Aorta (tissue), 5 donors: Measurements from ENCODE around the gene UBLCP1. TPM values are rescaled to one million over a fixed set of nuclear protein-coding genes. Genes with fewer than 3 reads are reported as not detected.
"Not testable (repeated sequence)": the region's sequence is repeated elsewhere in the genome, so short reads cannot be mapped to it uniquely, and the experiment has no call there.

Experiments
- ATAC-seq: fragments of 200-7000 bp; cut with Tn5 transposase; one replicate; pipeline ENCODE4 v1.9.1; 2022; ENCODE audit warnings: moderate library complexity; ENCODE audit not compliant: low FRiP score
- DNase-seq, 2 donors: peaks; one replicate each; pipeline ENCODE4 v3.0.0-alpha.2; 2020
- H3K27ac ChIP-seq, 2 donors: one replicate each; pipeline ENCODE4 v1.5.1; 2013; ENCODE audit warnings: low read length in 2 of 2, mild to moderate bottlenecking in 2 of 2, moderate library complexity in 2 of 2, control low read depth in 1 of 2, inconsistent platforms in 1 of 2, low read depth in 1 of 2
- H3K27me3 ChIP-seq, 2 donors: one replicate each; pipeline ENCODE4 v1.6.1; 2013; ENCODE audit warnings: control low read depth in 1 of 2, low read length in 1 of 2, mild to moderate bottlenecking in 1 of 2, moderate library complexity in 1 of 2; ENCODE audit not compliant: insufficient read depth in 2 of 2, control insufficient read depth in 1 of 2
- H3K36me3 ChIP-seq, 2 donors: one replicate each; pipeline ENCODE4 v1.6.1; 2013; ENCODE audit warnings: control low read depth in 1 of 2, low read length in 1 of 2, mild to moderate bottlenecking in 1 of 2; ENCODE audit not compliant: insufficient read depth in 2 of 2, control insufficient read depth in 1 of 2
- H3K4me1 ChIP-seq, 2 donors: one replicate each; pipeline ENCODE4 v1.6.1; 2013; ENCODE audit warnings: low read length in 2 of 2, control low read depth in 1 of 2, mild to moderate bottlenecking in 1 of 2, moderate library complexity in 1 of 2; ENCODE audit not compliant: insufficient read depth in 2 of 2, control insufficient read depth in 1 of 2
- H3K4me3 ChIP-seq, 2 donors: one replicate each; pipeline ENCODE4 v1.5.1; 2013; ENCODE audit warnings: low read length in 2 of 2, control low read depth in 1 of 2, mild to moderate bottlenecking in 1 of 2
- H3K9me3 ChIP-seq: one replicate; pipeline ENCODE4 v1.6.1; 2013; ENCODE audit warnings: mild to moderate bottlenecking, low read length; ENCODE audit not compliant: control insufficient read depth
- WGBS, 2 donors: extraction: QIAGEN DNeasy Blood & Tissue Kit; methylation state at CpG; one replicate each; pipeline ENCODE4 v1.1.7; 2013; 5-methylcytosine and 5-hydroxymethylcytosine counted together
- intact Hi-C, 2 donors: fragments of 100-400 bp; cut with DNase I; formaldehyde crosslinking; loops; one replicate each; pipeline versions ENCODE4 v1.14.2 to v1.15.0; 2022
- polyA plus RNA-seq, 2 donors: library from polyadenylated mRNA; stranded (reverse); fragments of 200-250 nt; gene quantifications; one replicate each; pipeline ENCODE4 v1.2.3, GENCODE V29; 2013
- total RNA-seq, 2 donors: library from RNA; stranded (reverse); fragmentation: NEBNext Ultra II Directional; extraction: Animal tissue kit (Norgen Biotek cat#: 25700); gene quantifications; one replicate each; pipeline ENCODE4 v1.2.1, GENCODE V29; 2021
- donor health status: healthy with polysubstance abuse.
- donor health status: Bipolar disorder and iron deficiency.
- donor health status: DM: no; HTN: no; CAD: no.
- donor health status: DM: no; HTN: no; CAD: no.
- donor health status: DM: yes; HTN: yes; CAD: no.

Gene UBLCP1
- total and polyA plus RNA-seq, 4 donors, result 17.9 to 23.5 (median 21.1) TPM

GRCh38 chr5:159260212-159260611 lies 2.9 kb upstream of the UBLCP1 start:
- H3K4me1 ChIP-seq, H3K9me3 ChIP-seq, DNase-seq, H3K27me3 ChIP-seq, H3K27ac ChIP-seq, H3K4me3 ChIP-seq, ATAC-seq, H3K36me3 ChIP-seq: not testable (repeated sequence)
- intact Hi-C loops, result loop anchor here (5.0 kb wide), 2 partner anchors 53 to 103 kb away; partner anchors contain the start of gene RNF145 (in 2 of the 2)
- 56 to 65% methylated on average over 4 of the region's 4 CpGs for WGBS, 2 donors

DNA sequence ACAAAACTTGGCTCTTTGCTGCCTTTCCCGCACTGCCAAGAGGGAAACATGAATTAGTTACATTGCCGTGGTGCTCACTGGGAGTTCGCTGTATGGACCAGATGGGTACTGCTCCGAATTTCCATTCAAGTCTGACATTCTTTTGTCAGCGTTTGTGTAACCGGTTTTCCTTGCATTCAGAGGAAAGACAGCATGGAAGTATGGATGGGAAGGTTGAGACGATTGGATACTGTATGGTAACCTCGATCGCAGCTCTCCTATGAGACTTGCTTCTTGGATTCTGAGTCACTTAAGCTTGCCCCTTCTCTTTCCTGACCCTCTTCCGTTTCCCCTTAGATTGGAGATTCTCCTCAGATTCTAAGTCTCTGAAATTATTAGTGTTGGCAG lies 625 bp upstream of the UBLCP1 start:
- Histone ChIP-seq H3K27ac (peak overlapping the region; percentile 8 to 76), H3K4me3 (peak overlapping the region; percentile 63 to 92), H3K36me3 (no peaks in the 10 kb centered on the region), H3K27me3 (no peaks in the 10 kb centered on the region), H3K9me3 (no peaks in the 10 kb centered on the region), H3K4me1 (peaks cover 0 to 1% of the 10 kb centered on the region in 2 donors)
- DNase-seq (no peak), ATAC-seq (peak; percentile 53)
- 31 to 32% methylated on average over 10 of the region's 10 CpGs for WGBS, 2 donors
- intact Hi-C loops, result loop anchor here (5.0 kb wide), 2 partner anchors 55 to 105 kb away; partner anchors contain the start of gene RNF145 (in 2 of the 2)

GRCh38 chr5:159263569-159263905 lies 447 bp downstream of the UBLCP1 start:
- H3K4me3 ChIP-seq, result peak overlapping the region; percentile 63 to 92
- no peaks in the 10 kb centered on the region for H3K27me3 ChIP-seq
- H3K4me1 ChIP-seq, result peaks cover 0 to 1% of the 10 kb centered on the region in 2 donors
- DNase-seq (no peak), ATAC-seq (no peak)
- H3K36me3 ChIP-seq, result no peaks in the 10 kb centered on the region
- no peaks in the 10 kb centered on the region for H3K9me3 ChIP-seq
- intact Hi-C loops, result loop anchor here (5.0 kb wide), 2 partner anchors 56 to 106 kb away; partner anchors contain the start of gene RNF145 (in 2 of the 2)
- 1% methylated on average over 10 of the region's 10 CpGs for WGBS, 2 donors
- peak overlapping the region in 1 of 2 donors; percentile 76 for H3K27ac ChIP-seq

DNA sequence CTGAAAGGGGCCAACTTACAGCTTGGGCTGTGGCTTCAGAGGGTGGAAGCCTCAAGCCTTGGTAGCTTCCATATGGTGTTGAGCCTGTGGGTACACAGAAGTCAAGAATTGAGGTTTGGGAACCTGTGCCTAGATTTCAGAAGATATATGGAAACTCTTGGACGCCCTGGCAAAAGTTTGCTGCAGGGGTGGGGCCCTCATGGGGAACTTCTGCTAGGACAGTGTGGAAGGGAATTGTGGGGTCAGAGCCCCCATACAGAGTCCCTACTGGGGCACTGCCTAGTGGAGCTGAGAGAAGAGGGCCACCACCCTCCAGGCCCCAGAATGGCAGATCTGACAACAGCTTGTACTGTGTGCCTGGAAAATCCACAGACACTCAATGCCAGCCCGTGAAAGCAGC lies 3.7 kb downstream of the UBLCP1 start:
- DNase-seq, H3K27ac ChIP-seq, intact Hi-C loops, H3K4me1 ChIP-seq, H3K9me3 ChIP-seq, H3K27me3 ChIP-seq, ATAC-seq, H3K4me3 ChIP-seq, H3K36me3 ChIP-seq: not testable (repeated sequence)
- WGBS, 2 donors, result 92 to 94% methylated on average over 2 of the region's 2 CpGs

- intact Hi-C loops, result no loop called here
- Histone ChIP-seq H3K9me3 (no peaks in the 10 kb centered on the region), H3K4me1 (no peaks in the 10 kb centered on the region), H3K27ac (no peak overlapping the region), H3K27me3 (no peaks in the 10 kb centered on the region), H3K4me3 (no peak overlapping the region), H3K36me3 (peaks cover 0 to 2% of the 10 kb centered on the region in 2 donors)
- ATAC-seq, result no peak
- WGBS, 2 donors, result 78 to 83% methylated on average over 2 of the region's 2 CpGs
- DNase-seq, result no peak
Observed at GRCh38 chr5:159269723-159270122, 6.6 kb downstream of the UBLCP1 start.

DNA sequence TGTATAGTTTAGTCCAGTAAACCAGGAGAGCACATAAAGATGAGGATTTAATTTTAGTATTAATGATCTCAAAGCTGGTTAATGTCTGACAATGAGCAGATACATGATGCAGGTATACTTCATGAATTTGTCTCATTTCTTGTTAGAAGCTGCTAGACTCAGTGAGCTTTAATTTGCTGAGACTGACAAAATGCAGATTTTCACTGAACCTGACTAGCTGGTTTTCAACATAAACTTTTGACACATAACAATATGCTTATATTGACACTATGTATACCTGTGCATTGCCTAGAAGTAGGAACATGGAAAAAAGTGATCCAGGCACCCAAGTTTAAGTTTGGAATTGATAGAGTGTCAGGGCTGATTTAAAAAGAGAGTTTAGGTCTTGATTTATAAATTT lies 10.8 kb downstream of the UBLCP1 start:
- Histone ChIP-seq H3K27ac (no peak overlapping the region), H3K36me3 (peaks cover 0 to 2% of the 10 kb centered on the region in 2 donors), H3K27me3 (no peaks in the 10 kb centered on the region), H3K9me3 (no peaks in the 10 kb centered on the region), H3K4me3 (no peak overlapping the region), H3K4me1 (no peaks in the 10 kb centered on the region)
- intact Hi-C loops, result no loop called here
- DNase-seq (no peak), ATAC-seq (no peak)

DNA sequence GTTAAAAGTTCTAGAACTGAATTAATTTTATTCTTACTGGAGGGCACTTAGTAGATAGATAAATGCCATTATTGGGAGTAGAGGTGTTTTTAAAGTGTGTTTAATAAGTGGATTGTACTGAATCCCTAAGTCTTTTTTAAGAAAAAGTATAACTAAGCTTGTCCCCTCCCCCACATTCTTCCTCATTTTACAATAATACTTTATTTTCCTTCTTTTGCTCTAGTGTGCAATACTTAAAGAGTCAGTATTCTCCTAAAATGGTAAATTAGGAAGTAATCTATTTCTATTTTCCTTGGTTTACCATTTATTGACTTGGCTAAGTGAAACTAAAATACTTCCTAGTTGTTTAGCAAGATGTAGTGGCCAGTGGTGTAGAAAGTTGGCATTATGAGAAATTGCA lies 11.6 kb downstream of the UBLCP1 start:
- peaks cover 0 to 2% of the 10 kb centered on the region in 2 donors for H3K36me3 ChIP-seq
- intact Hi-C loops, result no loop called here

DNA sequence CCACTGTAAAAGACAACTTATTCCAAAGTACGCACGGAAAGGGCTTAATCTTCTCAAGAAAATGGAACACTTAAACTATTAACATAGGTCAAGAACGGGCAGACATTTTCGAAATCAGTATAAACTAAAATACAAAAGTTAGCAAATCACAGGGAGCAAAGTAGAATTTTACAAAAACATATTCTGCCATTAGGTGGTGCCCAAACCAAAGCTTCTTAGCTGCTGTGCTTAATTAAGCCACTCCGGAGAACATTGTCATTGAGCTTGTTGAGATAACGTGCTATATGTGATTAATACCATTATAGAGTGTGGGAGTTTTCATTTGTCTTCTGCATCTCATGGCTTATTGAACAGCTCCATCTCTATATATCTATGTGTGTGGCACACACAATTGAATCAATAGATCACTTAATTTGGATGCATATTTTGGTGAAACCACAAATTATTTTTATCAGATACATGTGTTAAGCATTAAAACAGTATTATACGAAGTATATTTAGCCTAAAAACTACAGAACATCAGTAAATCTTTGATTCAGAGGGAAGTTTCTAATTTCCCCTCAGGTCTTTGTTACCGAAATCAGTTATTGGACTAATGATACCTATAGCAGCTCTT lies 23.4 kb downstream of the UBLCP1 start:
- 54 to 55% methylated on average over 8 of the region's 8 CpGs for WGBS, 2 donors
- Histone ChIP-seq H3K36me3 (no peaks in the 10 kb centered on the region), H3K4me1 (no peaks in the 10 kb centered on the region), H3K9me3 (no peaks in the 10 kb centered on the region), H3K4me3 (no peak overlapping the region), H3K27me3 (no peaks in the 10 kb centered on the region), H3K27ac (no peak overlapping the region)
- no peak for DNase-seq
- intact Hi-C loops, result loop anchor here in 1 of 2 donors (10.0 kb wide), 1 partner anchor 698 kb away; no protein-coding TSS in a partner anchor
- ATAC-seq, result no peak

More for the DNA sequence above, 11.6 kb downstream of the UBLCP1 start:
- no peak for ATAC-seq
- no peak overlapping the region for H3K27ac ChIP-seq
- H3K4me1 ChIP-seq, result no peaks in the 10 kb centered on the region
- H3K4me3 ChIP-seq, result no peak overlapping the region
- H3K9me3 ChIP-seq, result no peaks in the 10 kb centered on the region
- H3K27me3 ChIP-seq, result no peaks in the 10 kb centered on the region
- no peak for DNase-seq

GRCh38 chr5:159290741-159291140 lies 27.7 kb downstream of the UBLCP1 start:
- H3K9me3 ChIP-seq, result no peaks in the 10 kb centered on the region
- H3K4me3 ChIP-seq, result no peak overlapping the region
- WGBS, 2 donors, result 84 to 85% methylated on average over 4 of the region's 4 CpGs
- no peaks in the 10 kb centered on the region for H3K4me1 ChIP-seq
- DNase-seq, result no peak
- no peak for ATAC-seq
- H3K27me3 ChIP-seq, result no peaks in the 10 kb centered on the region
- H3K36me3 ChIP-seq, result no peaks in the 10 kb centered on the region
- no peak overlapping the region for H3K27ac ChIP-seq
- intact Hi-C loops, result no loop called here
